WERI-Rb-1 (cell line): ENCODE data around the gene HSPBAP1.
A peak's percentile ranks its signal among the peaks of the same experiment; 100 is the strongest.

Experiments
- DNase-seq: peaks from one replicate; pipeline ENCODE4 v3.0.0-alpha.2; 2020
- H3K27ac ChIP-seq: fragments of 250-450 bp; sonication (Bioruptor Pico); 2 replicates; pipeline ENCODE4 v1.5.1; 2020; ENCODE audit warnings: mild to moderate bottlenecking, moderate library complexity
- H3K27me3 ChIP-seq: fragments of 250-450 bp; sonication (Bioruptor Pico); 2 replicates; pipeline ENCODE4 v1.5.1; 2021; ENCODE audit warnings: mild to moderate bottlenecking, low read depth, moderate library complexity; ENCODE audit not compliant: insufficient read depth, severe bottlenecking
- H3K36me3 ChIP-seq: fragments of 250-450 bp; sonication (Bioruptor Pico); 2 replicates; pipeline ENCODE4 v1.5.1; 2020; ENCODE audit warnings: mild to moderate bottlenecking, moderate library complexity
- H3K4me3 ChIP-seq: 2 replicates; pipeline ENCODE4 v1.5.1; 2011; ENCODE audit warnings: low read depth, mild to moderate bottlenecking, control low read depth, low read length
- H3K9me3 ChIP-seq: fragments of 250-450 bp; sonication (Bioruptor Pico); 2 replicates; pipeline ENCODE4 v1.5.1; 2021; ENCODE audit warnings: mild to moderate bottlenecking, moderate library complexity; ENCODE audit not compliant: severe bottlenecking
- TF ChIP-seq, protein P1 (sequence below): IDR thresholded peaks from 2 replicates; pipeline ENCODE4 v1.5.1; 2011; ENCODE audit warnings: low read depth, mild to moderate bottlenecking, control low read depth, inconsistent platforms, low read length

The HSPBAP1 gene

DNA sequence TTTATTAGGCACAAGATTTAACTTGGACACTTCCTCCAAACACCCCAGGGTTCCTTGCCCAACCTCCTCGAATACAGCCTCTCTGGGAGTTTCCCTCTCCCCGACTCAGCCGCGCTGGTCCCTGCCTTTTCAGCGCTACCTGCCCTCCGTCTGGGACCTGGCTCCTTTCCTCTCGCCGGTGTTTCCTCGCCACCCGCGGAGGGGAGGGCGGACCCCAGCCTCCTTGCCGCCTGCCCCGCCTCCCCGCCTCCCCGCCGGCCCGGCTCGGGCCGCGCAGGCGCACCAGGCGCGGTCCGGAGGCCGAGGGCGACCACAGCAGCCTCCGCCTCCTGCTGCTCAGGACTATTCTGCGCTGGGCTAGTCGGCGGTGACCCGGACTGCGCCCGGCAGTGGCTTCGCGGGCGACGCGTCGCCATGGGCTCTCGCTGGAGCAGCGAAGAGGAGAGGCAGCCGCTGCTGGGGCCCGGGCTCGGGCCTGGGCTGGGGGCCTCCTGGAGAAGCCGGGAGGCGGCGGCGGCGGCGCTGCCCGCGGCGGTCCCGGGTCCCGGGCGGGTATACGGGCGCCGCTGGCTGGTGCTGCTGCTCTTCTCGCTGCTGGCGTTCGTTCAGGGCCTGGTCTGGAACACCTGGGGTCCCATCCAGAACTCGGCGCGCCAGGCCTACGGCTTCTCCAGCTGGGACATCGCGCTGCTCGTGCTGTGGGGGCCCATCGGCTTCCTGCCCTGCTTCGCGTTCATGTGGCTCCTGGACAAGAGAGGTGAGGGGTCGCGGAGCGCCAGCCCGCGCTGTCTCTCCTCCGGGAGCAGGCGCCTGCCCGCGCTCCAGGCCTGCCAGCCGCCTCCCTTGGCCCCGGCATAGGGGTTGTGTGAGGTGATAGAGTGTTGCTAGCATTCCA lies 1.4 kb upstream of the HSPBAP1 start, which contains the start of gene SLC49A4:
TSS of gene SLC49A4 (plus strand) at position 291 of the 895 bp plus-strand sequence. CDS start at position 415, 124 bp downstream.
- Histone ChIP-seq H3K27ac (peak within 1 kb of the TSS; percentile 89), H3K27me3 (no peaks in the 10 kb centered on the region), H3K4me3 (peak within 1 kb of the TSS; percentile 71), H3K36me3 (peaks cover 5% of the 10 kb centered on the region; the same call in 1 of the 2 replicates), H3K9me3 (no peaks in the 10 kb centered on the region)
- peak; percentile 86 for DNase-seq
- TF ChIP-seq, protein P1, sequence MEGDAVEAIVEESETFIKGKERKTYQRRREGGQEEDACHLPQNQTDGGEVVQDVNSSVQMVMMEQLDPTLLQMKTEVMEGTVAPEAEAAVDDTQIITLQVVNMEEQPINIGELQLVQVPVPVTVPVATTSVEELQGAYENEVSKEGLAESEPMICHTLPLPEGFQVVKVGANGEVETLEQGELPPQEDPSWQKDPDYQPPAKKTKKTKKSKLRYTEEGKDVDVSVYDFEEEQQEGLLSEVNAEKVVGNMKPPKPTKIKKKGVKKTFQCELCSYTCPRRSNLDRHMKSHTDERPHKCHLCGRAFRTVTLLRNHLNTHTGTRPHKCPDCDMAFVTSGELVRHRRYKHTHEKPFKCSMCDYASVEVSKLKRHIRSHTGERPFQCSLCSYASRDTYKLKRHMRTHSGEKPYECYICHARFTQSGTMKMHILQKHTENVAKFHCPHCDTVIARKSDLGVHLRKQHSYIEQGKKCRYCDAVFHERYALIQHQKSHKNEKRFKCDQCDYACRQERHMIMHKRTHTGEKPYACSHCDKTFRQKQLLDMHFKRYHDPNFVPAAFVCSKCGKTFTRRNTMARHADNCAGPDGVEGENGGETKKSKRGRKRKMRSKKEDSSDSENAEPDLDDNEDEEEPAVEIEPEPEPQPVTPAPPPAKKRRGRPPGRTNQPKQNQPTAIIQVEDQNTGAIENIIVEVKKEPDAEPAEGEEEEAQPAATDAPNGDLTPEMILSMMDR = no peak

DNA sequence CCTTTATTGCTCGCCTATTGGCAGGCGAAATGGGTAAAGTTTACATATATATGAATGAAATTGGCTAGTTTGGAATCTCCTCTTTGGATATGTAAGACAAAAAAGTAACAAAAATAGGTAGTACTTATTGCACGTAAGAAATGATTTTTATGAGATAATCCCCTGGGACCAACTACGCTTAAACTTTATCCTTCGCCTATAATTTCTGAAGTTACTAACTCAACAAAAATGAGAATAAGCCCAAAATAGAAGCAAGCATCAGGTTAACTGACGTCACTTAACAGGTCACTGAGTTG lies 800 bp upstream of the HSPBAP1 start:
- DNase-seq = no peak
- TF ChIP-seq, protein P1 = no peak
- Histone ChIP-seq H3K27me3 (no peaks in the 10 kb centered on the region), H3K9me3 (no peaks in the 10 kb centered on the region), H3K4me3 (peak overlapping the region; percentile 71), H3K27ac (peak overlapping the region; percentile 89), H3K36me3 (peaks cover 5% of the 10 kb centered on the region; the same call in 1 of the 2 replicates)

DNA sequence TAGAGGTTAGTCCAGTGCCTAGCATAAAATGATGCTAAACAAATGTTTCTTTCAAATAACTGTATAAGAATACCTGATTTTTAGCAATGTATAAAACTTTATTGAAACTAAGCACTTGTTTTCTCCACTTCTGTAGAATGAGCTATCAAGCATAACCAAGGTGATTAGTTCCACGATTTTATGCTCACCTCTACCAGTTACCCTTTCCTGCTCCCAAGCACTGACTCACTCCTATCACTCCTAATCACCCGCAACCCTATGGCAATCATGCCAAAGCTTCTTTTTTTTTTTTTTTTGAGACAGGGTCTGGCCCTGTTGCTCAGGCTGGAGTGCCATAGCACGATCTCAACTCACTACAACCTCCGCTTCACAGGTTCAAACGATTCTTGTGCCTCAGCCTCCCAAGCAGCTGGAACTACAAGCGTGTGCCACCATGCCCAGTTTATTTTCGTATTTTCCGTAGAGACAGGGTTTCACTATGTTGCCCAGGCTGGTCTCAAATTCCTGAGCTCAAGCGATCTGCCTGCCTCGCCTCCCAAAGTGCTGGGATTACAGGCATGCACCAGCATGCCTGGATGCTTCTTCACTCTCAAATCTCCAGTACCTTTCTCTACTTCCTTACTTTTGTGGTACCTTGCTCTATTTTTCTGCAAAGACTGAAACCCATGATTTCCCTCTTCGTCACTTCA lies 3.9 kb downstream of the HSPBAP1 start:
- Histone ChIP-seq H3K9me3 (no peaks in the 10 kb centered on the region), H3K27ac (no peak overlapping the region), H3K4me3 (no peak overlapping the region), H3K36me3 (peaks cover 8% of the 10 kb centered on the region), H3K27me3 (no peaks in the 10 kb centered on the region)
- TF ChIP-seq, protein P1 = no peak
- DNase-seq = no peak

DNA sequence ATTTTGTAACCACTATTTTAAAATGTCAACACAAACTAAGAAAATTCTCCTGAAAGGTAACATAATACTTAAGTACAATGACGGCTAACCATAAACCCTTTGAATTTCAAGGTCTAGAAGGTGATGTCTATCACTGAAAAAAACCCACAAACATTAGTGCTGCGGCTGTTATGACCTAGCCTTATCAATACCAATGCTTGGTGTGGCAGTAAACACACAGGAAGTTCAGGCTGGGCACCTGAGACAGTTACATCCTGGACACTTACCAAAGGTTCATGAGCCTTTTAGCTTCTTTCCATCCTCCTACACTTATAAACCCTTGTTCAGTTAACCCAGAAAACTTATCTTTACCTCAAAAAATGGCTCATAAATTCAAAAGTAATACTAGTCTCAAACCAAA lies 5.8 kb downstream of the HSPBAP1 start:
- Histone ChIP-seq H3K9me3 (no peaks in the 10 kb centered on the region), H3K27ac (no peak overlapping the region), H3K27me3 (no peaks in the 10 kb centered on the region), H3K36me3 (peaks cover 8% of the 10 kb centered on the region), H3K4me3 (no peak overlapping the region)
- TF ChIP-seq, protein P1 = no peak
- no peak for DNase-seq

DNA sequence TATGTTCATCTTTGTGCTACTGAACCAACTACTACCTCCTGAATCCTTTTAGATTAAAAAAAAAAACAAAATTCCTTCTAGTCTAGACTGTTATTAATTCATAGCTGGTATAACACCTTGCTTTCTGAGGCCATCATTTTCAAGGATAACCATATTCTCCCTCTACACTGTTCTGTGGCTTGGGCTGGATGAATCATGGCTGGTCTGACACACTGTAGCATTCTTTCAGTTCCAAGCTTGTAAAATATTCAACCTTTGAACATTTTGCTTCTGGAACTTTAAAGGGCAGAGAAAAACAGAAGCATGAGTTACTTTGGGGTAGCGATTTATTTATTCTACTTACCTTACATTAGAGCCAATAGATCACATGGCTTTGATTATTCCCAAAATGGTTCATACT lies 7.6 kb downstream of the HSPBAP1 start:
- no peaks in the 10 kb centered on the region for H3K27me3 ChIP-seq
- no peak overlapping the region for H3K4me3 ChIP-seq
- peaks cover 6% of the 10 kb centered on the region for H3K36me3 ChIP-seq
- no peak overlapping the region for H3K27ac ChIP-seq
- TF ChIP-seq, protein P1 = no peak
- H3K9me3 ChIP-seq = no peaks in the 10 kb centered on the region
- no peak for DNase-seq
